Neuronal stem cell (in vitro differentiated cells): Measurements from ENCODE around the gene GOLT1B.

Source experiments
- DNase-seq: peaks from one replicate; pipeline ENCODE4 v3.0.0-alpha.2; 2013; ENCODE audit warnings: low spot score
- H2AFZ ChIP-seq: one replicate; pipeline ENCODE4 v1.6.1; 2013; ENCODE audit warnings: mild to moderate bottlenecking, low read length, inconsistent platforms
- H2AK5ac ChIP-seq: 2 replicates; pipeline ENCODE4 v1.6.1; 2013; ENCODE audit warnings: low read depth, mild to moderate bottlenecking, inconsistent platforms, low read length, moderate library complexity, mixed read lengths
- H2BK120ac ChIP-seq: 2 replicates; pipeline ENCODE4 v1.6.1; 2013; ENCODE audit warnings: low read depth, mild to moderate bottlenecking, inconsistent platforms, low read length, moderate library complexity, mixed read lengths
- H2BK12ac ChIP-seq: one replicate; pipeline ENCODE4 v1.6.1; 2013; ENCODE audit warnings: low read length, inconsistent platforms
- H2BK15ac ChIP-seq: 2 replicates; pipeline ENCODE4 v1.6.1; 2013; ENCODE audit warnings: mild to moderate bottlenecking, low read length, inconsistent platforms, mixed read lengths
- H2BK5ac ChIP-seq: one replicate; pipeline ENCODE4 v1.6.1; 2013; ENCODE audit warnings: inconsistent platforms, mild to moderate bottlenecking, low read length, moderate library complexity
- H3K14ac ChIP-seq: one replicate; pipeline ENCODE4 v1.6.1; 2013; ENCODE audit warnings: low read length, inconsistent platforms
- H3K18ac ChIP-seq: 2 replicates; pipeline ENCODE4 v1.6.1; 2013; ENCODE audit warnings: low read length, inconsistent platforms
- H3K23ac ChIP-seq: 2 replicates; pipeline ENCODE4 v1.6.1; 2013; ENCODE audit warnings: low read depth, mild to moderate bottlenecking, mixed read lengths, low read length, inconsistent platforms; ENCODE audit not compliant: poor library complexity
- H3K27ac ChIP-seq: replicated peaks from 3 replicates; pipeline ENCODE4 v1.5.1; 2013; ENCODE audit warnings: low read length, inconsistent platforms
- H3K27me3 ChIP-seq, 3 experiments: 2 replicates each; pipeline ENCODE4 v1.6.1; 2013; ENCODE audit warnings: low read length in 3 of 3, mild to moderate bottlenecking in 2 of 3, inconsistent platforms in 1 of 3, low read depth in 1 of 3, mixed read lengths in 1 of 3, moderate library complexity in 1 of 3; ENCODE audit not compliant: control insufficient read depth in 3 of 3, insufficient read depth in 3 of 3
- H3K36me3 ChIP-seq, 2 donors: replicated peaks in 1 of 2; 2 replicates each; pipeline ENCODE4 v1.6.1; 2013; ENCODE audit warnings: low read length in 2 of 2; ENCODE audit not compliant: control insufficient read depth in 2 of 2, insufficient read depth in 2 of 2
- H3K4ac ChIP-seq: 2 replicates; pipeline ENCODE4 v1.6.1; 2013; ENCODE audit warnings: inconsistent platforms, mild to moderate bottlenecking, low read length, moderate library complexity
- H3K4me1 ChIP-seq, 2 donors: 1 replicate in 1 of 2; 2 replicates in 1 of 2; pipeline ENCODE4 v1.6.1; 2013; ENCODE audit warnings: low read length in 2 of 2, low read depth in 1 of 2; ENCODE audit not compliant: control insufficient read depth in 2 of 2, insufficient read depth in 1 of 2
- H3K4me2 ChIP-seq: one replicate; pipeline ENCODE4 v1.6.1; 2013; ENCODE audit warnings: mild to moderate bottlenecking, low read length, inconsistent platforms; ENCODE audit not compliant: insufficient read depth, poor library complexity, severe bottlenecking
- H3K4me3 ChIP-seq, 2 donors: 2 replicates each; pipeline ENCODE4 v1.5.1; 2013; ENCODE audit warnings: low read length in 2 of 2, mild to moderate bottlenecking in 2 of 2, inconsistent platforms in 1 of 2, moderate library complexity in 1 of 2
- H3K79me1 ChIP-seq: one replicate; pipeline ENCODE4 v1.6.1; 2013; ENCODE audit warnings: low read depth, mild to moderate bottlenecking, inconsistent platforms, low read length, moderate library complexity
- H3K9ac ChIP-seq: one replicate; pipeline ENCODE4 v1.6.1; 2013; ENCODE audit warnings: mild to moderate bottlenecking, low read depth, low read length, inconsistent platforms; ENCODE audit not compliant: poor library complexity
- H3K9me3 ChIP-seq, 2 donors: replicated peaks in 1 of 2; 2 replicates each; pipeline versions ENCODE3 to v1.6.1; 2013; ENCODE audit warnings: low read length in 2 of 2, mild to moderate bottlenecking in 2 of 2, inconsistent platforms in 1 of 2, low read depth in 1 of 2, mixed read lengths in 1 of 2, moderate library complexity in 1 of 2; ENCODE audit not compliant: control insufficient read depth in 2 of 2, insufficient read depth in 1 of 2
- H4K8ac ChIP-seq: one replicate; pipeline ENCODE4 v1.6.1; 2013; ENCODE audit warnings: low read depth, mild to moderate bottlenecking, inconsistent platforms, low read length, moderate library complexity
- H4K91ac ChIP-seq: one replicate; pipeline ENCODE4 v1.6.1; 2013; ENCODE audit warnings: low read length, low read depth, mild to moderate bottlenecking, inconsistent platforms; ENCODE audit not compliant: poor library complexity
- WGBS, 2 donors: extraction: QIAGEN DNeasy Blood & Tissue Kit; methylation state at CpG; one replicate each; pipeline ENCODE4 v1.1.7; 2013; ENCODE audit warnings: missing lambda C conversion rate in 2 of 2, mixed read lengths in 1 of 2; ENCODE audit not compliant: insufficient read length in 2 of 2, insufficient replicate concordance in 1 of 2; ENCODE audit errors: extremely low coverage in 2 of 2; 5-methylcytosine and 5-hydroxymethylcytosine counted together

GOLT1B gene

GRCh38 chr12:21542403-21542802, 40.8 kb downstream of the GOLT1B start:
- H3K36me3 ChIP-seq: no peaks in the 10 kb centered on the region
- no peak overlapping the region for H3K27ac ChIP-seq
- no peaks in the 10 kb centered on the region for H3K4me1 ChIP-seq
- no peak overlapping the region for H4K91ac ChIP-seq
- H3K27me3 ChIP-seq: no peaks in the 10 kb centered on the region
- no peak overlapping the region for H3K9ac ChIP-seq
- H2AK5ac ChIP-seq: no peak overlapping the region
- H3K18ac ChIP-seq: no peak overlapping the region
- no peaks in the 10 kb centered on the region for H3K79me1 ChIP-seq
- H3K9me3 ChIP-seq: no peaks in the 10 kb centered on the region
- no CpG with 5 or more reads among the region's 5 CpGs for WGBS, 2 donors
- H3K23ac ChIP-seq: no peak overlapping the region
- no peak overlapping the region for H2BK5ac ChIP-seq
- H2AFZ ChIP-seq: no peak overlapping the region
- no peak overlapping the region for H3K4ac ChIP-seq
- H3K14ac ChIP-seq: no peak overlapping the region
- no peak overlapping the region for H3K4me3 ChIP-seq
- no peak overlapping the region for H2BK120ac ChIP-seq
- DNase-seq: no peak
- H2BK15ac ChIP-seq: no peak overlapping the region
- no peak overlapping the region for H4K8ac ChIP-seq
- no peak overlapping the region for H2BK12ac ChIP-seq
- no peak overlapping the region for H3K4me2 ChIP-seq

GRCh38 chr12:21543151-21543550, 41.6 kb downstream of the GOLT1B start:
- no peaks in the 10 kb centered on the region for H3K4me1 ChIP-seq
- H2AK5ac ChIP-seq: no peak overlapping the region
- H3K27me3 ChIP-seq: no peaks in the 10 kb centered on the region
- H3K4me2 ChIP-seq: no peak overlapping the region
- H2BK12ac ChIP-seq: no peak overlapping the region
- no peaks in the 10 kb centered on the region for H3K79me1 ChIP-seq
- H3K23ac ChIP-seq: no peak overlapping the region
- DNase-seq: no peak
- H3K4ac ChIP-seq: no peak overlapping the region
- H4K8ac ChIP-seq: no peak overlapping the region
- no peak overlapping the region for H3K14ac ChIP-seq
- H2BK5ac ChIP-seq: no peak overlapping the region
- H3K36me3 ChIP-seq: no peaks in the 10 kb centered on the region
- H2BK15ac ChIP-seq: no peak overlapping the region
- no peak overlapping the region for H3K18ac ChIP-seq
- no peaks in the 10 kb centered on the region for H3K9me3 ChIP-seq
- H2BK120ac ChIP-seq: no peak overlapping the region
- no peak overlapping the region for H3K4me3 ChIP-seq
- no peak overlapping the region for H3K27ac ChIP-seq
- no peak overlapping the region for H3K9ac ChIP-seq
- H2AFZ ChIP-seq: no peak overlapping the region
- H4K91ac ChIP-seq: no peak overlapping the region

GRCh38 chr12:21545557-21545956, 44.0 kb downstream of the GOLT1B start:
- Histone ChIP-seq H2BK15ac (no peak overlapping the region), H3K14ac (no peak overlapping the region), H2BK12ac (no peak overlapping the region), H3K4ac (no peak overlapping the region), H2AFZ (no peak overlapping the region), H3K4me3 (no peak overlapping the region), H4K8ac (no peak overlapping the region), H3K9me3 (no peaks in the 10 kb centered on the region), H3K79me1 (no peaks in the 10 kb centered on the region), H3K18ac (no peak overlapping the region), H2BK5ac (no peak overlapping the region), H3K4me1 (no peaks in the 10 kb centered on the region), H3K4me2 (no peak overlapping the region), H3K27me3 (no peaks in the 10 kb centered on the region), H2BK120ac (no peak overlapping the region), H3K9ac (no peak overlapping the region), H3K23ac (no peak overlapping the region), H2AK5ac (no peak overlapping the region), H4K91ac (no peak overlapping the region), H3K36me3 (no peaks in the 10 kb centered on the region), H3K27ac (no peak overlapping the region)
- DNase-seq: no peak
- WGBS, 2 donors: no CpG with 5 or more reads among the region's 2 CpGs

GRCh38 chr12:21546716-21547115, 45.1 kb downstream of the GOLT1B start:
- no peak overlapping the region for H2AK5ac ChIP-seq
- no peak overlapping the region for H3K4me3 ChIP-seq
- no peak overlapping the region for H4K8ac ChIP-seq
- no peak overlapping the region for H3K27ac ChIP-seq
- no peak for DNase-seq
- H3K9me3 ChIP-seq: no peaks in the 10 kb centered on the region
- no peak overlapping the region for H3K14ac ChIP-seq
- H3K4me2 ChIP-seq: no peak overlapping the region
- no peak overlapping the region for H2BK12ac ChIP-seq
- H2AFZ ChIP-seq: no peak overlapping the region
- no CpG with 5 or more reads among the region's 1 CpG for WGBS, 2 donors
- no peak overlapping the region for H3K4ac ChIP-seq
- no peak overlapping the region for H2BK5ac ChIP-seq
- no peak overlapping the region for H2BK120ac ChIP-seq
- H3K23ac ChIP-seq: no peak overlapping the region
- H3K36me3 ChIP-seq: no peaks in the 10 kb centered on the region
- no peaks in the 10 kb centered on the region for H3K27me3 ChIP-seq
- H4K91ac ChIP-seq: no peak overlapping the region
- no peaks in the 10 kb centered on the region for H3K79me1 ChIP-seq
- H3K9ac ChIP-seq: no peak overlapping the region
- H2BK15ac ChIP-seq: no peak overlapping the region
- H3K18ac ChIP-seq: no peak overlapping the region
- no peaks in the 10 kb centered on the region for H3K4me1 ChIP-seq
